ENCODE measurements around the gene DKK3. TPM values are rescaled to one million over a fixed set of nuclear protein-coding genes. Genes with fewer than 3 reads are reported as not detected.

Gene DKK3
- polyA plus RNA-seq, 1 donor from 2014 or later: 43.6 TPM

GRCh38 chr11:11982461-11982860 lies 26.0 kb downstream of the DKK3 start:
- no peak overlapping the region for H3K4me3 ChIP-seq (ENCODE audit: low read length)
- no peaks in the 10 kb centered on the region for H3K79me2 ChIP-seq (replicated peaks; ENCODE audit: insufficient read depth, low read length)
- no peak overlapping the region for H3K27ac ChIP-seq (ENCODE audit: low read length)
- no peaks in the 10 kb centered on the region for H3F3A ChIP-seq (ENCODE audit: insufficient read depth, low read length, poor library complexity, severe bottlenecking)
- no peaks in the 10 kb centered on the region for H3K27me3 ChIP-seq (ENCODE audit: insufficient read depth, low read depth, low read length)
- H3K9me3 ChIP-seq (ENCODE audit: low read length): no peaks in the 10 kb centered on the region
- no peak overlapping the region for H2AFZ ChIP-seq (ENCODE audit: low read depth, low read length)
- no peaks in the 10 kb centered on the region for H3K9me2 ChIP-seq (ENCODE audit: insufficient read depth, low read length)
- no peaks in the 10 kb centered on the region for H4K20me1 ChIP-seq (ENCODE audit: insufficient read depth)
- TF ChIP-seq EP300 (conservative IDR thresholded peaks at IDR 0.05; ENCODE audit: poor library complexity, severe bottlenecking) (no peak), SMC3 (conservative IDR thresholded peaks at IDR 0.05; ENCODE audit: poor library complexity) (no peak), RAD21 (conservative IDR thresholded peaks at IDR 0.05) (no peak), EZH2 (IDR thresholded peaks at IDR 0.05; ENCODE audit: borderline replicate concordance, insufficient read depth, low read length, poor library complexity, severe bottlenecking) (no peak), MXI1 (conservative IDR thresholded peaks at IDR 0.05; ENCODE audit: poor library complexity, severe bottlenecking) (no peak), REST (IDR thresholded peaks at IDR 0.05; ENCODE audit: borderline replicate concordance) (no peak), CTCF (IDR thresholded peaks at IDR 0.05; ENCODE audit: poor library complexity, severe bottlenecking) (no peak), TAF1 (IDR thresholded peaks at IDR 0.05; ENCODE audit: low read depth) (no peak), POLR2AphosphoS5 (IDR thresholded peaks at IDR 0.05) (no peak)
- H3K9ac ChIP-seq (ENCODE audit: low read length): no peak overlapping the region
- H3K4me2 ChIP-seq (ENCODE audit: low read length): no peak overlapping the region
- no peaks in the 10 kb centered on the region for H3K36me3 ChIP-seq (ENCODE audit: insufficient read depth, low read length)

GRCh38 chr11:11981840-11982239 lies 26.6 kb downstream of the DKK3 start:
- TF ChIP-seq EP300 (conservative IDR thresholded peaks at IDR 0.05; ENCODE audit: poor library complexity, severe bottlenecking) (no peak), TAF1 (IDR thresholded peaks at IDR 0.05; ENCODE audit: low read depth) (no peak), POLR2AphosphoS5 (IDR thresholded peaks at IDR 0.05) (no peak), RAD21 (conservative IDR thresholded peaks at IDR 0.05) (no peak), SMC3 (conservative IDR thresholded peaks at IDR 0.05; ENCODE audit: poor library complexity) (no peak), EZH2 (IDR thresholded peaks at IDR 0.05; ENCODE audit: borderline replicate concordance, insufficient read depth, low read length, poor library complexity, severe bottlenecking) (no peak), MXI1 (conservative IDR thresholded peaks at IDR 0.05; ENCODE audit: poor library complexity, severe bottlenecking) (no peak), REST (IDR thresholded peaks at IDR 0.05; ENCODE audit: borderline replicate concordance) (no peak), CTCF (IDR thresholded peaks at IDR 0.05; ENCODE audit: poor library complexity, severe bottlenecking) (no peak)
- no peaks in the 10 kb centered on the region for H3K79me2 ChIP-seq (replicated peaks; ENCODE audit: insufficient read depth, low read length)
- H4K20me1 ChIP-seq (ENCODE audit: insufficient read depth): no peaks in the 10 kb centered on the region
- no peak overlapping the region for H3K9ac ChIP-seq (ENCODE audit: low read length)
- H3K4me2 ChIP-seq (ENCODE audit: low read length): no peak overlapping the region
- H3F3A ChIP-seq (ENCODE audit: insufficient read depth, low read length, poor library complexity, severe bottlenecking): no peaks in the 10 kb centered on the region
- no peaks in the 10 kb centered on the region for H3K36me3 ChIP-seq (ENCODE audit: insufficient read depth, low read length)
- H3K27ac ChIP-seq (ENCODE audit: low read length): no peak overlapping the region
- no peaks in the 10 kb centered on the region for H3K9me2 ChIP-seq (ENCODE audit: insufficient read depth, low read length)
- no peaks in the 10 kb centered on the region for H3K27me3 ChIP-seq (ENCODE audit: insufficient read depth, low read depth, low read length)
- H3K9me3 ChIP-seq (ENCODE audit: low read length): no peaks in the 10 kb centered on the region
- no peak overlapping the region for H2AFZ ChIP-seq (ENCODE audit: low read depth, low read length)
- H3K4me3 ChIP-seq (ENCODE audit: low read length): no peak overlapping the region

Measured in neural cell (in vitro differentiated cells).